SJSA1 (cell line): ENCODE measurements around the gene MTMR3. TPM values are rescaled to one million over a fixed set of nuclear protein-coding genes. Genes with fewer than 3 reads are reported as not detected.
"Not testable (repeated sequence)": the region's sequence is repeated elsewhere in the genome, so short reads cannot be mapped to it uniquely, and the experiment has no call there.

Experiments
- DNase-seq, 2 experiments: peaks; one replicate each; pipeline ENCODE4 v3.0.0-alpha.2; 2015 to 2020; ENCODE audit warnings: low spot score in 2 of 2, low read depth in 1 of 2
- H3K27ac ChIP-seq: fragments of 250-450 bp; sonication (Bioruptor Pico); 2 replicates; pipeline ENCODE4 v1.5.1; 2020; ENCODE audit warnings: mild to moderate bottlenecking, moderate library complexity
- H3K27me3 ChIP-seq: fragments of 250-450 bp; sonication (Bioruptor Pico); replicated peaks from 2 replicates; pipeline ENCODE4 v1.5.1; 2020; ENCODE audit warnings: mild to moderate bottlenecking, moderate library complexity
- H3K36me3 ChIP-seq: fragments of 250-450 bp; sonication (Bioruptor Pico); 2 replicates; pipeline ENCODE4 v1.5.1; 2020; ENCODE audit warnings: mild to moderate bottlenecking
- H3K4me1 ChIP-seq: fragments of 250-450 bp; sonication (Bioruptor Pico); replicated peaks from 2 replicates; pipeline ENCODE4 v1.6.1; 2021; ENCODE audit warnings: mild to moderate bottlenecking
- H3K4me3 ChIP-seq: fragments of 250-450 bp; sonication (Bioruptor Pico); 2 replicates; pipeline ENCODE4 v1.5.1; 2020; ENCODE audit warnings: mild to moderate bottlenecking
- H3K9me3 ChIP-seq: fragments of 250-450 bp; sonication (Bioruptor Pico); replicated peaks from 2 replicates; pipeline ENCODE4 v1.5.1; 2020; ENCODE audit warnings: mild to moderate bottlenecking
- total RNA-seq: library from RNA; depleted of rRNA; stranded (reverse); fragments of >200 nt; shearing (Covaris generic); gene quantifications from 2 replicates; pipeline ENCODE4 v1.2.3, GENCODE V29; 2014

The MTMR3 gene
- total RNA-seq, 1 experiment from 2014 or later = 26.4 TPM

GRCh38 chr22:30059346-30060020, 176.5 kb downstream of the MTMR3 start:
- H3K4me3 ChIP-seq, H3K36me3 ChIP-seq, H3K27me3 ChIP-seq, H3K4me1 ChIP-seq, H3K27ac ChIP-seq, H3K9me3 ChIP-seq, DNase-seq: not testable (repeated sequence)

DNA sequence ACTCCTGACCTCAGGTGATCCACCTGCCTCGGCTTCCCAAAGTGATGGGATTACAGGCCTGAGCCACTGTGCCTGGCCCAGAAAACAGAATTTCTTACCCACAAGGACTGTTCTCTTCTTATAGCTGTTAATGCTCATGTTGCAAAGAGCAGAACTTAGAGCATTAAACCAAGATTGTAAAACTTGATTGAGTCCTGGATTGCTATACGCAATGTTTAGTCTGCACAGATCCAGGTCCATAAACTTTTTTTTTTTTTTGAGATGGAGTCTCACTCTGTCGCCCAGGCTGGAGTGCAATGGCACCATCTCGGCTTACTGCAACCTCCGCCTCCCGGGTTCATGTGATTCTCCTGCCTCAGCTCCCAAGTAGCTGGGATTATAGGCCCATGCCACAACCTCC, 178.1 kb downstream of the MTMR3 start:
- not testable (repeated sequence) for H3K9me3 ChIP-seq, H3K4me1 ChIP-seq, H3K27me3 ChIP-seq, H3K4me3 ChIP-seq, DNase-seq, H3K36me3 ChIP-seq, H3K27ac ChIP-seq

GRCh38 chr22:30062259-30062658, 179.3 kb downstream of the MTMR3 start:
- no peak for DNase-seq
- H3K4me3 ChIP-seq = no peak overlapping the region
- no peaks in the 10 kb centered on the region for H3K27me3 ChIP-seq
- H3K36me3 ChIP-seq = no peaks in the 10 kb centered on the region
- H3K9me3 ChIP-seq = no peaks in the 10 kb centered on the region
- no peak overlapping the region for H3K27ac ChIP-seq
- H3K4me1 ChIP-seq = no peaks in the 10 kb centered on the region

DNA sequence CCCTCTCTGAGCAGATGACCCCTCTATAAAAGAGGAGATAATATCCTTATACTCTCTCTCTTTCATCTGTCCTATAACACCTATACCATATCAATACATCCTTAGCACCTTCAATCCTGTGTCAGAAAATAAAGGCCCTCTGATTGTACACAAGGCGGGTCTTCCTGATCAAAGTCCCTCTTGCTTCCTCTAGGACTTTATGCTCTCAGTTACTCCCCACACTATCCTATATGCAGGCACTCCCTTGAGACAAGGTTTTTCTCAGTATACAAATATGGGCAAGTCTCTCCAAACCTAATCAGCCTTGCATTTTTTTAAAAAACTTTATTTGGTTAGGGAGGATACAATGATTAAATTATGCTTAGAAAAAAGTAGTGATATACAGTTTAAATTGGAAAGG, 180.0 kb downstream of the MTMR3 start:
- Histone ChIP-seq H3K36me3 (no peaks in the 10 kb centered on the region), H3K27me3 (no peaks in the 10 kb centered on the region), H3K4me1 (no peaks in the 10 kb centered on the region), H3K9me3 (no peaks in the 10 kb centered on the region), H3K27ac (no peak overlapping the region), H3K4me3 (no peak overlapping the region)
- no peak for DNase-seq

DNA sequence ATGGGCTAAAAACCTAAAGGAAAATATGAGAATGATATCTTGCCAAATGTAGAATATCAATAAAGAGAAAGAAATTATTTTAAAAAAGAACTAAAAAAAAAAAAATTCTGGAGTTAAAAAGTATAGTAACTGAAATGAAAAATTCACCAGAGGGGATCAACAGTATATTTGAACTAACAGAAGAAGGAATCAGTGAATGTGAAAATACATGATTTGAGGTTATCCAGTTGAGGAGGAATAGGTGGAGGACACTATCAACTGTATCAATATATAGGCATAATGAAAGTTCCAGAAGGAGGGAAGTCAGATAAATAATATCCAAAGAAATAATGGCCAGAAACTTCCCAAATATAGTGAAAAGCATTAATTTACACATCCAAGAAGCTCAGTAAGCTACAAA, 181.2 kb downstream of the MTMR3 start:
- Histone ChIP-seq H3K4me3 (no peak overlapping the region), H3K27ac (no peak overlapping the region), H3K27me3 (no peaks in the 10 kb centered on the region), H3K9me3 (no peaks in the 10 kb centered on the region), H3K4me1 (no peaks in the 10 kb centered on the region), H3K36me3 (no peaks in the 10 kb centered on the region)
- no peak for DNase-seq

- 0 out of 2 replicates have a peak, but pooled peaks cover 3% of the 10 kb centered on the region for H3K9me3 ChIP-seq
- DNase-seq = no peak
- no peak overlapping the region for H3K4me3 ChIP-seq
- no peaks in the 10 kb centered on the region for H3K4me1 ChIP-seq
- H3K36me3 ChIP-seq = no peaks in the 10 kb centered on the region
- no peak overlapping the region for H3K27ac ChIP-seq
- H3K27me3 ChIP-seq = peaks cover 16% of the 10 kb centered on the region
Observed at GRCh38 chr22:30073743-30074142, 190.8 kb downstream of the MTMR3 start.

- H3K36me3 ChIP-seq = no peaks in the 10 kb centered on the region
- H3K4me3 ChIP-seq = no peak overlapping the region
- 0 out of 2 replicates have a peak, but pooled peaks cover 3% of the 10 kb centered on the region for H3K9me3 ChIP-seq
- H3K27ac ChIP-seq = no peak overlapping the region
- peaks cover 16% of the 10 kb centered on the region for H3K27me3 ChIP-seq
- no peaks in the 10 kb centered on the region for H3K4me1 ChIP-seq
- no peak for DNase-seq
Observed at GRCh38 chr22:30074147-30074546, 191.2 kb downstream of the MTMR3 start.

DNA sequence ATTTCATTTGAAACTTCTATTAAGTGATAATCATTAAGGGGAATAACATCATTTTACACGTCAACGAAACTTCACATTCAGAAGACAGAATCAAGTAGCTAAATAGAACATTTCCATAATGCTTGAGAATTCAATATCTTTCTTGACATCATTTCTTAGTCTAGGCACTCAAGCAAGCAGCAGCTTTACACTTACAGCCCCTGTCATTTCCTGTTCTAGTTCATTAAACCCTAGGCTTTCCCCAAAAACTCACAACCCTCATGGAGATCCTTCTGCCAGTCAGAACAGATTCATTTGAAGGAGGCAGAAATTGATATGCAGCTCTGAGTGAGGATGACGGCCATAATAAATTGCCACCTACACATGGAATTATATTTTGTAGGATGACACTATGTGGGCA, 192.0 kb downstream of the MTMR3 start:
- Histone ChIP-seq H3K4me1 (no peaks in the 10 kb centered on the region), H3K4me3 (no peak overlapping the region), H3K9me3 (0 out of 2 replicates have a peak, but pooled peaks cover 3% of the 10 kb centered on the region), H3K36me3 (no peaks in the 10 kb centered on the region), H3K27ac (no peak overlapping the region), H3K27me3 (peaks cover 16% of the 10 kb centered on the region)
- DNase-seq = no peak

DNA sequence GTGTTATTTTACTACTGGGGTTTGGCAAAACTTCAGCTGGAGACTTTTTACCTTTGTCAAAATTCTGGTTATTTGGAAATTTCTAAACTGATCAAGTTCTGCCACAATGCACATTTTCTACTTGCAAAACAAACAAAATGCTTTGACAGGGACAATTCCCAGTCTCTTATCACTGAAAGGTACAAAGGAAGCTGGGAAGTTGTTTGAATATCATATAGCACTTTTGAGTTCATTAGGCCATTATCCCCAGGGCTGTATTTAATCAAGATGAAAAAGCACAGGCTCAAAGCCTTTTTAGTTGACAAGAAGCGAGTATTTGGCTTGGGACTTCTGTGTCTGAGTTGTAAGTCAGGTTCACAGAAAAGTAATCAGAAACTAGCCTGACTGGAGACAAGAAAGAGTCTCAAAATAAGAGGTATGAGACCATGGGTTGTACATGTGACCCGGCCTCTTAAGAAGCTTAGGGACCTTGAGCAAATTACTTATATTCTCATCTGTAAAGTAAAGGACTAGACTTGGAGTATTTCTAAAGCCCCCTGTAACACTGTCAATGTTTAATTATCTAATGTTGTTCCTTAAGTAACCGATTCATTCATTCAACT, 194.4 kb downstream of the MTMR3 start:
- Histone ChIP-seq H3K27ac (no peak overlapping the region), H3K9me3 (no peaks in the 10 kb centered on the region), H3K27me3 (peaks cover 16% of the 10 kb centered on the region), H3K36me3 (no peaks in the 10 kb centered on the region), H3K4me3 (no peak overlapping the region), H3K4me1 (no peaks in the 10 kb centered on the region)
- DNase-seq = no peak

GRCh38 chr22:30078320-30079311, 195.6 kb downstream of the MTMR3 start:
- Histone ChIP-seq H3K27me3 (peaks cover 16% of the 10 kb centered on the region), H3K4me1 (no peaks in the 10 kb centered on the region), H3K36me3 (no peaks in the 10 kb centered on the region), H3K9me3 (no peaks in the 10 kb centered on the region), H3K4me3 (no peak overlapping the region), H3K27ac (no peak overlapping the region)
- DNase-seq = no peak

GRCh38 chr22:30079952-30080533, 197.1 kb downstream of the MTMR3 start, which contains the start of gene HORMAD2:
HORMAD2 (plus strand) TSS chr22:30080464; CDS start chr22:30093953, 13,489 bp downstream.
- H3K9me3 ChIP-seq = no peaks in the 10 kb centered on the region
- no peak for DNase-seq
- no peaks in the 10 kb centered on the region for H3K36me3 ChIP-seq
- H3K27ac ChIP-seq = no peak within 1 kb of the TSS
- H3K27me3 ChIP-seq = peaks cover 12% of the 10 kb centered on the region
- H3K4me1 ChIP-seq = no peaks in the 10 kb centered on the region
- H3K4me3 ChIP-seq = no peak within 1 kb of the TSS
